NCI-H2227 (cell line): ENCODE data around the gene HIBADH.
"Not testable (repeated sequence)": the region's sequence is repeated elsewhere in the genome, so short reads cannot be mapped to it uniquely, and the experiment has no call there.

Source experiments
- DNase-seq: peaks from one replicate; lab custom pipeline; 2025; ENCODE audit not compliant: unreplicated experiment; lab: John Stamatoyannopoulos, UW

The HIBADH gene

GRCh38 chr7:27510541-27510940 is 152.1 kb downstream of the HIBADH start:
- no peak for DNase-seq

- not testable (repeated sequence) for DNase-seq
These were observed 160.8 kb downstream of the HIBADH start for GRCh38 chr7:27501879-27502278.

GRCh38 chr7:27501001-27501400 is 161.7 kb downstream of the HIBADH start:
- DNase-seq = no peak

- no peak for DNase-seq
These were observed 170.5 kb downstream of the HIBADH start for GRCh38 chr7:27492224-27492623.

- peak; percentile 2 for DNase-seq
These were observed 171.1 kb downstream of the HIBADH start for GRCh38 chr7:27491534-27491933.

- no peak for DNase-seq
These were observed 175.2 kb downstream of the HIBADH start for GRCh38 chr7:27487509-27487908.

GRCh38 chr7:27484451-27484850 is 178.2 kb downstream of the HIBADH start:
- DNase-seq = no peak

GRCh38 chr7:27482219-27482618 is 180.5 kb downstream of the HIBADH start:
- no peak for DNase-seq

GRCh38 chr7:27478556-27478955 is 184.1 kb downstream of the HIBADH start:
- DNase-seq = no peak

GRCh38 chr7:27478084-27478483 is 184.6 kb downstream of the HIBADH start:
- DNase-seq = no peak

- no peak for DNase-seq
These were observed 186.2 kb downstream of the HIBADH start for GRCh38 chr7:27476493-27476892.
